T-helper 2 cell treated with Interferon-gamma antibody and Interleukin-4, amounts not matched to agents 5 μg/mL and 100 μg/mL, for 36 hours (primary cell): ENCODE results near the gene RHOC.
"Not testable (repeated sequence)": the region's sequence is repeated elsewhere in the genome, so short reads cannot be mapped to it uniquely, and the experiment has no call there.

Experiments used
- DNase-seq: peaks from one replicate; pipeline ENCODE4 v3.0.0; 2021; ENCODE audit warnings: low spot score
- H3K27ac Mint-ChIP-seq: one replicate; pipeline ENCODE4 v1.8.0; 2021; ENCODE audit warnings: mild to moderate bottlenecking, mixed read lengths
- H3K27me3 Mint-ChIP-seq: one replicate; pipeline ENCODE4 v1.8.0; 2021; ENCODE audit warnings: low read depth, mixed read lengths
- H3K36me3 Mint-ChIP-seq: one replicate; pipeline ENCODE4 v1.8.0; 2021; ENCODE audit warnings: low read depth, mixed read lengths
- H3K4me1 Mint-ChIP-seq: one replicate; pipeline ENCODE4 v1.8.0; 2021; ENCODE audit warnings: low read depth, mixed read lengths
- H3K4me3 Mint-ChIP-seq: one replicate; pipeline ENCODE4 v1.8.0; 2022; ENCODE audit warnings: mild to moderate bottlenecking, moderate library complexity, mixed read lengths
- H3K9me3 Mint-ChIP-seq: one replicate; pipeline ENCODE4 v1.8.0; 2021; ENCODE audit warnings: mixed read lengths

RHOC gene

GRCh38 chr1:112706505-112707220 is at the start of gene RHOC:
TSS of gene RHOC (minus strand) at chr1:112707127. CDS start at chr1:112703799, 3,328 bp downstream.
- Mint-ChIP-seq H3K4me1 (peaks cover 44% of the 10 kb centered on the region), H3K4me3 (peak within 1 kb of the TSS; percentile 87), H3K36me3 (peaks cover 15% of the 10 kb centered on the region), H3K9me3 (no peaks in the 10 kb centered on the region), H3K27me3 (peaks cover 17% of the 10 kb centered on the region), H3K27ac (peak within 1 kb of the TSS; percentile 93)
- peak; percentile 68 for DNase-seq

DNA sequence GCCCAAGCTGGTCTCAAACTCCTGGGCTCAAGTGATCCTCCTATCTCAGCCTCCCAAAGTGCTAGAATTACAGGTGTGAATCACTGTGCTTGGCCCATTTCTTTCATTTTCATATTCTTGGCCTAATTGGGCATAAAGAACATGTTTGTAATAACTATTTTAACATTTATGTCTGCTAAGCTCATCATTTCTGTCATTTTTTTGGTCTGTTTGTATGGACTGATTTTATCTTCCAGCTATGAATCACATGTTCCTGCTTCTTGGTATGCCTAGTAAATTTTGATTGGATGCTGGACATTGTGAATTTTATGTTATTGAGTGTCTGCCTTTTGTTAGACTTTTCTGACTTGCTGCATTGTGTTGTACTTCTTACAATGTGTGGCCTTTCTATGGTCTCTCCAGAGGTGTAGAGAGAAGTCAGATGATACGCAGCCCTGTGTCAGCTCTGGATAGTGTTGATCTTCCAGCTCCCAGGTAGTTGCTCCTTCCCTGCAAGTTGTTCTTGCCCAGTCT is 47.2 kb upstream of the RHOC start:
- Mint-ChIP-seq H3K27me3 (peaks cover 4% of the 10 kb centered on the region), H3K27ac (no peak overlapping the region)
- DNase-seq, result no peak

GRCh38 chr1:112748396-112748795 is 41.5 kb upstream of the RHOC start:
- no peak for DNase-seq
- Mint-ChIP-seq H3K27me3 (peaks cover 32% of the 10 kb centered on the region), H3K4me3 (no peak overlapping the region), H3K9me3 (no peaks in the 10 kb centered on the region), H3K27ac (no peak overlapping the region), H3K4me1 (no peaks in the 10 kb centered on the region), H3K36me3 (no peaks in the 10 kb centered on the region)

More for the DNA sequence above, 47.2 kb upstream of the RHOC start:
- H3K9me3 Mint-ChIP-seq, result peaks cover 4% of the 10 kb centered on the region
- no peaks in the 10 kb centered on the region for H3K4me1 Mint-ChIP-seq
- no peak overlapping the region for H3K4me3 Mint-ChIP-seq
- no peaks in the 10 kb centered on the region for H3K36me3 Mint-ChIP-seq

DNA sequence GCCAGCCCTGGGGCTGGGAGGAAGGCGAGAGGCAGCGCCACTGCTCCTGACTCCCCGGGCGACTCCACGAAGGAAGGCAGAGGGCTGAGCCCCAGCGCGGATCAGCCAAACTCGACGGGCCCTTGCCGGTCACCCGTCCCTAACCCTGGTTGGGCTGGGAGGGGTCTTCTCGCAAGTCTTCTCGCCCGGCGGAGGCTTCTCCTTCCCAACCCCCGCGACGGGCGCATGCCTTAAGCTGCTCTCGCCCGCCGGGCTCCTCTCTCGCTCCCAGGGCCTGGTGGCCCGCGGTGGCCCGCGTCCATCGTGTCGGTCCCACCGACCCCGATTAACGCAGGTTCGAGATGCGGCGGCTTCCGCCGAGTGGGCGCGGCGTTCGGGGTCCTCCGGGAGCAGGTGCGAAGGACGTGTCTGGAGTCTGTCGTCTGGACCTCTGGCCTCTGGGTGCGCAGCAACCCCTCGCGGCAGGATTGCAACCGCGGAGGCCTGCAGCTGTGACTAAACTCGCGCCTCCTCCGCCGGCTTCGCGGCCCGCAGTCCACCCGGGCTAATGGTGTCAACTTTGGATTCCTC is 37.2 kb upstream of the RHOC start:
- Mint-ChIP-seq H3K4me3 (no peak overlapping the region), H3K36me3 (peaks cover 2% of the 10 kb centered on the region)

GRCh38 chr1:112743174-112744008 is 36.5 kb upstream of the RHOC start:
- no peak overlapping the region for H3K27ac Mint-ChIP-seq
- peaks cover 2% of the 10 kb centered on the region for H3K36me3 Mint-ChIP-seq
- H3K9me3 Mint-ChIP-seq, result no peaks in the 10 kb centered on the region
- no peak for DNase-seq
- H3K4me1 Mint-ChIP-seq, result no peaks in the 10 kb centered on the region
- no peak overlapping the region for H3K4me3 Mint-ChIP-seq
- H3K27me3 Mint-ChIP-seq, result peaks cover 64% of the 10 kb centered on the region

More for the DNA sequence above, 37.2 kb upstream of the RHOC start:
- Mint-ChIP-seq H3K27ac (no peak overlapping the region), H3K9me3 (no peaks in the 10 kb centered on the region), H3K4me1 (no peaks in the 10 kb centered on the region), H3K27me3 (peaks cover 63% of the 10 kb centered on the region)
- no peak for DNase-seq

GRCh38 chr1:112737573-112737972 is 30.6 kb upstream of the RHOC start:
- H3K36me3 Mint-ChIP-seq, result no peaks in the 10 kb centered on the region
- no peaks in the 10 kb centered on the region for H3K4me1 Mint-ChIP-seq
- DNase-seq, result no peak
- H3K4me3 Mint-ChIP-seq, result no peak overlapping the region
- H3K27ac Mint-ChIP-seq, result no peak overlapping the region
- peaks cover 35% of the 10 kb centered on the region for H3K27me3 Mint-ChIP-seq
- H3K9me3 Mint-ChIP-seq, result no peaks in the 10 kb centered on the region

GRCh38 chr1:112735752-112736151 is 28.8 kb upstream of the RHOC start:
- H3K4me3 Mint-ChIP-seq, result no peak overlapping the region
- DNase-seq, result no peak
- H3K4me1 Mint-ChIP-seq, result no peaks in the 10 kb centered on the region
- no peak overlapping the region for H3K27ac Mint-ChIP-seq
- H3K27me3 Mint-ChIP-seq, result peaks cover 21% of the 10 kb centered on the region
- no peaks in the 10 kb centered on the region for H3K36me3 Mint-ChIP-seq
- no peaks in the 10 kb centered on the region for H3K9me3 Mint-ChIP-seq

DNA sequence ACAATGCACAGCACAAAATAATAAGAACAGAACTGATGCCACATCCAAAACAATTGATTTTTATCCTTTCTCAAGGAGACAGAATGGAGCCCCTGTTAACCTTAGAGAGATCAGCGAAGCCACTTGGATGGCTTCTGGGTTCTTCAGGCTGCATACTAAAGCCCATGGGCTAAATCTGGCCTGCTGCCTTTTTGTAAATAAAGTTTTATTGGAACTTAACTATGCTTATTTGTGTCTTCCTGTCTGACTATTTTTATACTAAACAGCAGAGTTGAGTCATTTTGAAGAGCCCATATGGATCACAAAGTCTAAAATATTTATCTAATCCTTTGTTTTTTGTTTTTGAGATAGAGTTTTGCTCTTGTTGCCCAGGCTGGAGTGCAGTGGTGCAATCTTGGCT is 24.5 kb upstream of the RHOC start:
- H3K27ac Mint-ChIP-seq, result no peak overlapping the region
- no peaks in the 10 kb centered on the region for H3K36me3 Mint-ChIP-seq
- no peak overlapping the region for H3K4me3 Mint-ChIP-seq
- no peaks in the 10 kb centered on the region for H3K9me3 Mint-ChIP-seq
- no peaks in the 10 kb centered on the region for H3K4me1 Mint-ChIP-seq
- DNase-seq, result no peak
- no peaks in the 10 kb centered on the region for H3K27me3 Mint-ChIP-seq

DNA sequence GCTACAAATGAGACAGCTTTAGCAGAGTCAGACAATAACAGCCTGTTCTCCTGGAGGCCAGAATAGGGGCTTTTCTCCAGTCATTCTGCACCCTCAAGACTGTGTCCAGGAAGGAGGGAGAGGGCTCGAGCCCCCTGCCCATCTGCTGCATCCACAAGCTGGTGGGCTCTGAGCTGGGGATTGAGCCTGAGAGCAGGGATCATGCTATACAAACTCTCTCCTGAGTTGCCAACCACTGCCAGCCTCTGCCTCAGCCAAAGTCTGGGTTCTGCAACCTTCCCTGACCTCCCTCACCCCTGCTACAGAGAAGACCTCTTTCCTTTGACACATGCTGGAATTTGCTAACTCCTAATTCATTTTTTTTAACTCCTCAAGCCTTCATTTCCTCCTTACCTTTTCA is 23.0 kb upstream of the RHOC start:
- Mint-ChIP-seq H3K4me3 (no peak overlapping the region), H3K4me1 (no peaks in the 10 kb centered on the region), H3K36me3 (no peaks in the 10 kb centered on the region), H3K27me3 (no peaks in the 10 kb centered on the region), H3K9me3 (no peaks in the 10 kb centered on the region), H3K27ac (no peak overlapping the region)
- no peak for DNase-seq

DNA sequence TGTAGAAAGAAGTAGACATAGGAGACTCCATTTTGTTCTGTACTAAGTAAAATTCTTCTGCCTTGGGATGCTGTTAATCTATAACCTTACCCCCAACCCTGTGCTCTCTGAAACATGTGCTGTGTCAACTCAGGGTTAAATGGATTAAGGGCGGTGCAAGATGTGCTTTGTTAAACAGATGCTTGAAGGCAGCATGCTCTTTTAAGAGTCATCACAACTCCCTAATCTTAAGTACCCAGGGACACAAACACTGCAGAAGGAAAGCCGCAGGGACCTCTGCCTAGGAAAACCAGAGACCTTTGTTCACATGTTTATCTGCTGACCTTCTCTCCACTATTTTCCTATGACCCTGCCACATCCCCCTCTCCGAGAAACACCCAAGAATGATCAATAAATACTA is 22.1 kb upstream of the RHOC start:
- not testable (repeated sequence) for H3K36me3 Mint-ChIP-seq, DNase-seq, H3K4me1 Mint-ChIP-seq, H3K9me3 Mint-ChIP-seq, H3K27me3 Mint-ChIP-seq, H3K27ac Mint-ChIP-seq, H3K4me3 Mint-ChIP-seq

GRCh38 chr1:112728306-112728971 is 21.5 kb upstream of the RHOC start:
- H3K27me3 Mint-ChIP-seq, H3K9me3 Mint-ChIP-seq, H3K4me3 Mint-ChIP-seq, H3K27ac Mint-ChIP-seq, H3K4me1 Mint-ChIP-seq, DNase-seq, H3K36me3 Mint-ChIP-seq: not testable (repeated sequence)

GRCh38 chr1:112727716-112728115 is 20.8 kb upstream of the RHOC start:
- H3K27ac Mint-ChIP-seq, result no peak overlapping the region

GRCh38 chr1:112724240-112724639 is 17.3 kb upstream of the RHOC start:
- H3K27ac Mint-ChIP-seq, H3K36me3 Mint-ChIP-seq, DNase-seq, H3K9me3 Mint-ChIP-seq, H3K4me1 Mint-ChIP-seq, H3K4me3 Mint-ChIP-seq: not testable (repeated sequence)
- H3K27me3 Mint-ChIP-seq, result peaks cover 26% of the 10 kb centered on the region

More at GRCh38 chr1:112727716-112728115, 20.8 kb upstream of the RHOC start:
- H3K4me1 Mint-ChIP-seq, result peaks cover 3% of the 10 kb centered on the region
- DNase-seq, result no peak
- no peak overlapping the region for H3K4me3 Mint-ChIP-seq
- H3K9me3 Mint-ChIP-seq, result no peaks in the 10 kb centered on the region
- H3K36me3 Mint-ChIP-seq, result no peaks in the 10 kb centered on the region
- H3K27me3 Mint-ChIP-seq, result peaks cover 7% of the 10 kb centered on the region

DNA sequence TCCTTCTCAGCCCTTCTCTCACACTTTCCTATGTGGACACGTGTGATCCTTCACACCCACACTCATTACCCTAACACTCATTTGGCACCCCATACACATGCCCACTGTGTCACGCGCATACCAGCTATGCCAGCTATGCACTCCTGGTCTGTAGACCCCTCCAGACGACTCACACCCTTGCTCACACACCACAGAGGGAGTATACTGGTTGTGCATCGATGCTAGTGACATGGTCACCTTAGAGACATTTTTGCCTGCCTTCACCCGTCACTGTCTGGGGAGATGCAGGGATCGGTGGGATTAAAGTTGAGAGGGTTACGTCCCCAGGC is 16.5 kb upstream of the RHOC start:
- Mint-ChIP-seq H3K36me3 (no peaks in the 10 kb centered on the region), H3K4me3 (no peak overlapping the region), H3K9me3 (no peaks in the 10 kb centered on the region), H3K4me1 (peaks cover 4% of the 10 kb centered on the region), H3K27ac (no peak overlapping the region), H3K27me3 (peaks cover 30% of the 10 kb centered on the region)
- DNase-seq, result no peak
